Erythroblast (primary cell): Measurements from ENCODE around the gene CHCHD3.

ENCODE experiments used
- GATA1 ChIP-seq: IDR thresholded peaks from 2 replicates; pipeline ENCODE4 v1.6.1; 2011; ENCODE audit warnings: low read depth, mild to moderate bottlenecking, control low read depth, low read length, moderate library complexity
- POLR2A ChIP-seq: IDR thresholded peaks from 2 replicates; pipeline ENCODE4 v1.6.1; 2011; ENCODE audit warnings: mild to moderate bottlenecking, low read length

- TF ChIP-seq POLR2A (no peak), GATA1 (no peak)
These were observed 313.8 kb downstream of the CHCHD3 start for GRCh38 chr7:132768099-132768498.
